Heart left ventricle (tissue), 16 donors: Measurements from ENCODE around the gene TMEM209. TPM values are rescaled to one million over a fixed set of nuclear protein-coding genes. Genes with fewer than 3 reads are reported as not detected.
"Not testable (repeated sequence)": the region's sequence is repeated elsewhere in the genome, so short reads cannot be mapped to it uniquely, and the experiment has no call there.

ENCODE experiments used
- ATAC-seq, 4 donors: fragments of 200-7000 bp; cut with Tn5 transposase; one replicate each; pipeline ENCODE4 v1.9.1; 2020 to 2022; ENCODE audit warnings: moderate library complexity in 4 of 4, mild to moderate bottlenecking in 3 of 4, moderate number of reproducible peaks in 1 of 4
- DNase-seq, 5 donors: peaks; one replicate each; pipeline ENCODE4 v3.0.0-alpha.2; 2020
- H3K27ac ChIP-seq, 12 donors: fragments of 200-600 bp; sonication (generic) in 4 of 12; one replicate each; pipeline versions ENCODE4 v1.5.0 to v1.8.0; 2016 to 2022; ENCODE audit warnings: mild to moderate bottlenecking in 2 of 12
- H3K27me3 ChIP-seq, 9 donors: fragments of 200-600 bp; sonication (generic) in 2 of 9; one replicate each; pipeline versions ENCODE4 v1.5.1 to v1.8.0; 2016 to 2022; ENCODE audit warnings: mild to moderate bottlenecking in 3 of 9
- H3K36me3 ChIP-seq, 9 donors: fragments of 200-600 bp; sonication (generic) in 2 of 9; one replicate each; pipeline versions ENCODE4 v1.5.0 to v1.8.0; 2018 to 2022; ENCODE audit warnings: mild to moderate bottlenecking in 2 of 9
- H3K4me1 ChIP-seq, 12 donors: fragments of 200-600 bp; sonication (generic) in 4 of 12; one replicate each; pipeline versions ENCODE4 v1.5.0 to v1.8.0; 2016 to 2022; ENCODE audit warnings: mild to moderate bottlenecking in 3 of 12
- H3K4me3 ChIP-seq, 12 donors: fragments of 200-600 bp; sonication (generic) in 4 of 12; one replicate each; pipeline versions ENCODE4 v1.5.0 to v1.8.0; 2017 to 2022; ENCODE audit warnings: mild to moderate bottlenecking in 9 of 12, moderate library complexity in 4 of 12
- H3K9me3 ChIP-seq, 12 donors: fragments of 200-600 bp; sonication (generic) in 4 of 12; one replicate each; pipeline versions ENCODE4 v1.5.0 to v1.8.0; 2016 to 2022; ENCODE audit warnings: mild to moderate bottlenecking in 1 of 12
- CTCF ChIP-seq, 12 donors: fragments of 200-600 bp; sonication (generic) in 4 of 12; IDR thresholded peaks; one replicate each; pipeline versions ENCODE4 v1.5.0 to v1.8.0; 2018 to 2022; ENCODE audit warnings: antibody characterized with exemption in 12 of 12, mild to moderate bottlenecking in 5 of 12
- POLR2A ChIP-seq, 2 donors: fragments of 450-650 bp; IDR thresholded peaks; one replicate each; pipeline ENCODE4 v1.6.1; 2017; ENCODE audit warnings: antibody characterized with exemption in 2 of 2, mild to moderate bottlenecking in 2 of 2, moderate library complexity in 2 of 2
- WGBS, 4 donors: extraction: QIAGEN DNeasy Blood & Tissue Kit in 2 of 4; methylation state at CpG; one replicate each; pipeline versions ENCODE4 v1.1.5 to v1.1.7; 2013 to 2018; 5-methylcytosine and 5-hydroxymethylcytosine counted together
- intact Hi-C, 10 donors: fragments of 100-400 bp; cut with DNase I; formaldehyde crosslinking; loops; one replicate each; pipeline versions ENCODE4 v1.11.1 to v1.14.2; 2022
- polyA plus RNA-seq, 2 donors: library from polyadenylated mRNA; stranded (reverse); fragments of 200-250 nt; gene quantifications; one replicate each; pipeline ENCODE4 v1.2.3, GENCODE V29; 2013
- total RNA-seq, 9 donors: library from RNA; depleted of rRNA in 2 of 9; stranded (reverse); fragments of >200 nt in 2 of 9; fragmentation: NEBNext Ultra II Directional in 3 of 9; extraction: Animal tissue kit (Norgen Biotek cat#: 25700) in 3 of 9; gene quantifications; one replicate each; pipeline versions ENCODE4 v1.1.0 to v1.2.4, GENCODE V29; 2016 to 2023
- donor health status: ischemic (EF 13 %, LVEDD 7.1; RV severe dilation, severe dysfunction).
- donor health status: healthy with polysubstance abuse.
- donor health status: DM: no; HTN: yes; CAD: no.
- donor health status: DM: no; HTN: no; CAD: no.
- donor health status: ischemic (EF 25% LVEDD 6.9; RV normal size, moderate dysfunction).
- donor health status: ischemic (EF 25% LVEDD 5.7; RV mildly dilated, moderate dysfunction).
- donor health status: healthy.
- donor health status: DM: yes; HTN: yes; CAD: no.
- donor health status: ischemic (EF 35%, LVEDD 5.7; RV mildly dilated, moderate dysfunction).
- donor health status: nonischemic (EF 11% LVEDD 7.7; RV severe dilation, severe dysfunction).
- donor health status: DM: yes; HTN: yes; CAD: no.
- donor health status: PGD.
- donor health status: ischemic (EF 29% LVEDD 5.4; RV normal size, mild dysfunction).
- donor health status: nonischemic (EF 23%, LVEDD 6.1; RV moderate dilation, normal function).

Gene TMEM209
- total and polyA plus RNA-seq, 11 donors = 4.4 to 15.0 (median 8.9) TPM

GRCh38 chr7:130149281-130150139 lies 55.7 kb downstream of the TMEM209 start:
- Histone ChIP-seq H3K4me1 (peaks cover 0 to 6% (median 0%) of the 10 kb centered on the region in 12 donors), H3K36me3 (no peaks in the 10 kb centered on the region), H3K27ac (no peak overlapping the region), H3K4me3 (no peak overlapping the region), H3K27me3 (no peaks in the 10 kb centered on the region), H3K9me3 (no peaks in the 10 kb centered on the region)
- no peak for TF ChIP-seq POLR2A (IDR thresholded peaks at IDR 0.05)
- no peak for TF ChIP-seq CTCF (IDR thresholded peaks at IDR 0.05)
- DNase-seq (no peak), ATAC-seq (no peak)
- intact Hi-C loops = no loop called here
- WGBS, 4 donors = 72 to 81% (median 75%) methylated on average over 17 to 20 of the region's 20 CpGs

GRCh38 chr7:130148561-130148960 lies 56.6 kb downstream of the TMEM209 start:
- ATAC-seq = no peak
- WGBS, 4 donors = 73 to 76% (median 73%) methylated on average over 9 of the region's 9 CpGs
- H3K36me3 ChIP-seq = no peaks in the 10 kb centered on the region

GRCh38 chr7:130147710-130148325 lies 57.4 kb downstream of the TMEM209 start:
- Histone ChIP-seq H3K27ac (no peak overlapping the region), H3K9me3 (no peaks in the 10 kb centered on the region), H3K4me3 (no peak overlapping the region), H3K27me3 (no peaks in the 10 kb centered on the region), H3K4me1 (no peaks in the 10 kb centered on the region), H3K36me3 (no peaks in the 10 kb centered on the region)
- TF ChIP-seq CTCF (IDR thresholded peaks at IDR 0.05) (no peak), POLR2A (IDR thresholded peaks at IDR 0.05) (no peak)
- intact Hi-C loops = no loop called here
- 94 to 97% (median 96%) methylated on average over 14 of the region's 14 CpGs for WGBS, 4 donors
- ATAC-seq (peak in 1 of 4 donors; percentile 18), DNase-seq (no peak)

More at GRCh38 chr7:130148561-130148960, 56.6 kb downstream of the TMEM209 start:
- no peak for DNase-seq
- Histone ChIP-seq H3K9me3 (no peaks in the 10 kb centered on the region), H3K4me1 (no peaks in the 10 kb centered on the region), H3K27me3 (no peaks in the 10 kb centered on the region), H3K4me3 (no peak overlapping the region), H3K27ac (no peak overlapping the region)
- intact Hi-C loops = no loop called here
- TF ChIP-seq CTCF (IDR thresholded peaks at IDR 0.05) = no peak
- no peak for TF ChIP-seq POLR2A (IDR thresholded peaks at IDR 0.05)

GRCh38 chr7:130146693-130147405 lies 58.4 kb downstream of the TMEM209 start:
- Histone ChIP-seq H3K4me1 (peaks cover 0 to 7% (median 3%) of the 10 kb centered on the region in 12 donors), H3K36me3 (no peaks in the 10 kb centered on the region), H3K4me3 (no peak overlapping the region), H3K27ac (no peak overlapping the region), H3K27me3 (no peaks in the 10 kb centered on the region), H3K9me3 (no peaks in the 10 kb centered on the region)
- DNase-seq (no peak), ATAC-seq (no peak)
- TF ChIP-seq POLR2A (IDR thresholded peaks at IDR 0.05) (no peak), CTCF (IDR thresholded peaks at IDR 0.05) (no peak)
- 95 to 98% (median 98%) methylated on average over 9 of the region's 9 CpGs for WGBS, 4 donors
- intact Hi-C loops = no loop called here

- H3K27ac ChIP-seq, DNase-seq, H3K27me3 ChIP-seq, intact Hi-C loops, ATAC-seq, H3K4me3 ChIP-seq, H3K9me3 ChIP-seq, H3K36me3 ChIP-seq: not testable (repeated sequence)
- peaks cover 0 to 14% (median 5%) of the 10 kb centered on the region in 12 donors for H3K4me1 ChIP-seq
- WGBS, 4 donors = 92 to 97% (median 94%) methylated on average over 5 of the region's 5 CpGs
Observed at GRCh38 chr7:130146142-130146541, 59.1 kb downstream of the TMEM209 start.
